Transverse colon (tissue), 4 donors: ENCODE results near the gene NXPH4. TPM values are rescaled to one million over a fixed set of nuclear protein-coding genes. Genes with fewer than 3 reads are reported as not detected.

Experiments used
- DNase-seq: peaks from one replicate; pipeline ENCODE4 v3.0.0-alpha.2; 2019
- H3K27ac ChIP-seq, 4 donors: fragments of 200-600 bp; sonication (generic); 2 replicates each; pipeline ENCODE4 v1.5.1; 2016 to 2018; ENCODE audit warnings: inconsistent platforms in 4 of 4
- H3K27me3 ChIP-seq: fragments of 200-600 bp; sonication (generic); 2 replicates; pipeline ENCODE4 v1.5.1; 2017; ENCODE audit warnings: inconsistent platforms
- H3K36me3 ChIP-seq, 4 donors: fragments of 200-600 bp; sonication (generic); 2 replicates each; pipeline ENCODE4 v1.5.1; 2017 to 2019; ENCODE audit warnings: inconsistent platforms in 4 of 4
- H3K4me1 ChIP-seq, 4 donors: fragments of 200-600 bp; sonication (generic); 2 replicates each; pipeline ENCODE4 v1.5.1; 2017 to 2020; ENCODE audit warnings: inconsistent platforms in 4 of 4
- H3K4me3 ChIP-seq, 4 donors: fragments of 200-600 bp; sonication (generic); 1 replicate in 1 of 4; 2 replicates in 3 of 4; pipeline versions ENCODE4 v1.5.1 to v1.6.1; 2017 to 2019; ENCODE audit warnings: inconsistent platforms in 4 of 4
- H3K9me3 ChIP-seq, 2 donors: fragments of 200-600 bp; sonication (generic); 2 replicates each; pipeline ENCODE4 v1.5.1; 2017 to 2019; ENCODE audit warnings: inconsistent platforms in 2 of 2
- CTCF ChIP-seq, 5 experiments: fragments of 200-600 bp in 3 of 5; fragments of 450-650 bp in 2 of 5; sonication (generic) in 3 of 5; IDR thresholded peaks; 1 replicate in 2 of 5; 2 replicates in 3 of 5; pipeline ENCODE4 v1.5.1; 2016 to 2017; ENCODE audit warnings: antibody characterized with exemption in 5 of 5, inconsistent platforms in 3 of 5, mild to moderate bottlenecking in 2 of 5, moderate library complexity in 1 of 5
- EP300 ChIP-seq: sonication (generic); formaldehyde crosslinking; IDR thresholded peaks from one replicate; pipeline ENCODE4 v1.6.1; 2017; ENCODE audit warnings: antibody characterized with exemption, low read depth
- POLR2A ChIP-seq: fragments of 450-650 bp; IDR thresholded peaks from one replicate; pipeline ENCODE4 v1.6.1; 2016; ENCODE audit warnings: antibody characterized with exemption, mild to moderate bottlenecking, moderate library complexity
- POLR2AphosphoS5 ChIP-seq, 3 donors: sonication (generic); formaldehyde crosslinking; IDR thresholded peaks; one replicate each; pipeline ENCODE4 v1.6.1; 2016; ENCODE audit warnings: antibody characterized with exemption in 3 of 3
- whole genome bisulfite sequencing, 2 donors: methylation state at CpG; one replicate each; pipeline ENCODE4 v1.1.5; 2018; ENCODE audit warnings: low coverage in 1 of 2; 5-methylcytosine and 5-hydroxymethylcytosine counted together
- in situ Hi-C, 4 donors: fragments of 200-750 bp; cut with MboI; loops; one replicate each; pipeline versions ENCODE4 v1.15.0 to v1.15.1; 2017; ENCODE audit warnings: low sequenced_read_pairs in 3 of 4, low pct_ligation_motif_present in 1 of 4, low pct_unique_long_range_greater_than_20kb in 1 of 4
- intact Hi-C: fragments of 100-400 bp; cut with DNase I; formaldehyde crosslinking; loops from one replicate; pipeline ENCODE4 v1.15.1; 2023; ENCODE audit warnings: low total_unique reads
- total RNA-seq, 4 donors: library from RNA; depleted of rRNA; stranded (reverse); fragments of >200 nt; gene quantifications; one replicate each; pipeline ENCODE4 v1.1.0, GENCODE V29; 2016

Gene NXPH4
- total RNA-seq, 4 donors from 2014 or later, result not detected

- H3K9me3 ChIP-seq, result no peaks in the 10 kb centered on the region
- H3K27ac ChIP-seq, result no peak overlapping the region
- 62 to 73% methylated on average over 5 to 11 of the region's 11 CpGs for WGBS, 2 donors
- no peak for DNase-seq
- peaks cover 0 to 7% (median 0%) of the 10 kb centered on the region in 4 donors for H3K4me1 ChIP-seq
- H3K27me3 ChIP-seq, result no peaks in the 10 kb centered on the region
- in situ Hi-C loops (loop anchor here in 1 of 4 donors (10.0 kb wide), 1 partner anchor 158 kb away; the partner anchor contains the start of gene TAC3), intact Hi-C loops (no loop called here)
- no peak for TF ChIP-seq POLR2A
- peak; percentile 40 to 69 (median 56) for TF ChIP-seq CTCF (IDR thresholded peaks at IDR 0.05)
- H3K36me3 ChIP-seq, result peaks cover 0 to 16% (median 8%) of the 10 kb centered on the region in 4 donors
- no peak overlapping the region for H3K4me3 ChIP-seq
Measured at GRCh38 chr12:57173089-57173488, 43.5 kb upstream of the NXPH4 start.

- Histone ChIP-seq H3K27ac (no peak overlapping the region), H3K27me3 (no peaks in the 10 kb centered on the region), H3K9me3 (no peaks in the 10 kb centered on the region), H3K4me1 (peaks cover 0 to 7% (median 0%) of the 10 kb centered on the region in 4 donors), H3K36me3 (peaks cover 0 to 20% (median 7%) of the 10 kb centered on the region in 4 donors), H3K4me3 (no peak overlapping the region)
- in situ Hi-C loops (loop anchor here in 1 of 4 donors (10.0 kb wide), 1 partner anchor 159 kb away; the partner anchor contains the start of gene TAC3), intact Hi-C loops (no loop called here)
- no peak for DNase-seq
- no peak for TF ChIP-seq EP300
- no peak for TF ChIP-seq POLR2A
- TF ChIP-seq CTCF (IDR thresholded peaks at IDR 0.05), result no peak
- no peak for TF ChIP-seq POLR2AphosphoS5 (IDR thresholded peaks at IDR 0.05)
- 84% methylated on average over 14 of the region's 14 CpGs; no CpG with 5 or more reads in 1 of the 2 donors for WGBS, 2 donors
Measured at GRCh38 chr12:57173683-57174082, 42.9 kb upstream of the NXPH4 start.

- in situ Hi-C loops (loop anchor here in 2 of 4 donors (5.0 to 25.0 kb wide), 3 partner anchors 53 to 413 kb away; partner anchors contain the start of genes HSD17B6 (in 1 of the 2), PRIM1 (in 1 of the 2) and TAC3 (in 1 of the 2)), intact Hi-C loops (no loop called here)
- DNase-seq, result peak; percentile 86
- WGBS, 2 donors, result 33% methylated on average over 28 of the region's 29 CpGs; no CpG with 5 or more reads in 1 of the 2 donors
- peaks cover 0 to 7% (median 0%) of the 10 kb centered on the region in 4 donors for H3K4me1 ChIP-seq
- H3K27ac ChIP-seq, result peak overlapping the region; percentile 0 to 62 (median 36)
- peaks cover 0 to 21% (median 6%) of the 10 kb centered on the region in 4 donors for H3K36me3 ChIP-seq
- no peak overlapping the region for H3K4me3 ChIP-seq
- H3K27me3 ChIP-seq, result no peaks in the 10 kb centered on the region
- no peak for TF ChIP-seq POLR2AphosphoS5 (IDR thresholded peaks at IDR 0.05)
- no peak for TF ChIP-seq EP300
- peak; percentile 72 to 88 (median 74) for TF ChIP-seq CTCF (IDR thresholded peaks at IDR 0.05)
- H3K9me3 ChIP-seq, result no peaks in the 10 kb centered on the region
Measured at GRCh38 chr12:57175428-57176138, 41.0 kb upstream of the NXPH4 start.

GRCh38 chr12:57176139-57176477, 40.5 kb upstream of the NXPH4 start:
- 87 to 88% methylated on average over 3 to 9 of the region's 9 CpGs for WGBS, 2 donors
- TF ChIP-seq EP300 (no peak), CTCF (IDR thresholded peaks at IDR 0.05) (peak in 1 of 5 experiments; percentile 0)
- no peak overlapping the region for H3K4me3 ChIP-seq
- no peak overlapping the region for H3K27ac ChIP-seq
- peaks cover 0 to 21% (median 7%) of the 10 kb centered on the region in 4 donors for H3K36me3 ChIP-seq
- in situ Hi-C loops, result loop anchor here in 2 of 4 donors (5.0 to 25.0 kb wide), 3 partner anchors 54 to 414 kb away; partner anchors contain the start of genes HSD17B6 (in 1 of the 2), PRIM1 (in 1 of the 2) and TAC3 (in 1 of the 2)
- H3K9me3 ChIP-seq, result no peaks in the 10 kb centered on the region
- intact Hi-C loops, result no loop called here
- no peaks in the 10 kb centered on the region for H3K27me3 ChIP-seq
- peaks cover 0 to 7% (median 0%) of the 10 kb centered on the region in 4 donors for H3K4me1 ChIP-seq
- DNase-seq, result no peak
